GM13977 (cell line): ENCODE measurements around the gene MEIOC.
"Not testable (repeated sequence)": the region's sequence is repeated elsewhere in the genome, so short reads cannot be mapped to it uniquely, and the experiment has no call there.

ENCODE experiments used
- DNase-seq: peaks from one replicate; pipeline ENCODE4 v3.0.0; 2012; ENCODE audit warnings: low spot score
- CTCF ChIP-seq: IDR thresholded peaks from 2 replicates; pipeline ENCODE4 v1.5.1; 2012; ENCODE audit warnings: mild to moderate bottlenecking, control low read depth; ENCODE audit not compliant: insufficient read depth; ENCODE audit errors: extremely low read depth, missing control alignments
- in situ Hi-C: fragments of 300-500 bp; cut with MboI; formaldehyde crosslinking; loops from one replicate; pipeline ENCODE4 v1.12.0; 2022; ENCODE audit warnings: low sequenced_read_pairs, low pct_unique_long_range_greater_than_20kb, mixed read lengths, inconsistent platforms; ENCODE audit not compliant: unreplicated experiment

MEIOC gene

GRCh38 chr17:44630703-44631102 lies 25.6 kb upstream of the MEIOC start:
- in situ Hi-C loops, result no loop called here
- no peak for TF ChIP-seq CTCF
- no peak for DNase-seq

GRCh38 chr17:44633998-44634397 lies 22.3 kb upstream of the MEIOC start:
- in situ Hi-C loops, result no loop called here
- no peak for DNase-seq
- no peak for TF ChIP-seq CTCF

- in situ Hi-C loops, DNase-seq: not testable (repeated sequence)
Observed at GRCh38 chr17:44634401-44634800, 21.9 kb upstream of the MEIOC start.

GRCh38 chr17:44636562-44636961 lies 19.7 kb upstream of the MEIOC start:
- in situ Hi-C loops, result no loop called here
- TF ChIP-seq CTCF, result peak; percentile 29
- DNase-seq, result no peak

- no peak for DNase-seq
- in situ Hi-C loops, result no loop called here
- no peak for TF ChIP-seq CTCF
Observed at GRCh38 chr17:44637066-44637465, 19.2 kb upstream of the MEIOC start.

GRCh38 chr17:44642834-44643233 lies 13.4 kb upstream of the MEIOC start:
- in situ Hi-C loops, result no loop called here
- no peak for DNase-seq
- no peak for TF ChIP-seq CTCF

GRCh38 chr17:44645341-44645740 lies 10.9 kb upstream of the MEIOC start:
- TF ChIP-seq CTCF, result no peak
- no peak for DNase-seq
- in situ Hi-C loops, result no loop called here
